Activated CD4-positive, CD25-positive, alpha-beta regulatory T cell treated with anti-CD3 and anti-CD28 coated beads, Interleukin-2, amount 50 U/mL, for 16 hours (primary cell): Measurements from ENCODE around the gene ELOVL7.
"Not testable (repeated sequence)": the region's sequence is repeated elsewhere in the genome, so short reads cannot be mapped to it uniquely, and the experiment has no call there.

Experiments
- DNase-seq: peaks from one replicate; pipeline ENCODE4 v3.0.0-alpha.2; 2020; ENCODE audit warnings: low read depth, low spot score

The ELOVL7 gene

DNA sequence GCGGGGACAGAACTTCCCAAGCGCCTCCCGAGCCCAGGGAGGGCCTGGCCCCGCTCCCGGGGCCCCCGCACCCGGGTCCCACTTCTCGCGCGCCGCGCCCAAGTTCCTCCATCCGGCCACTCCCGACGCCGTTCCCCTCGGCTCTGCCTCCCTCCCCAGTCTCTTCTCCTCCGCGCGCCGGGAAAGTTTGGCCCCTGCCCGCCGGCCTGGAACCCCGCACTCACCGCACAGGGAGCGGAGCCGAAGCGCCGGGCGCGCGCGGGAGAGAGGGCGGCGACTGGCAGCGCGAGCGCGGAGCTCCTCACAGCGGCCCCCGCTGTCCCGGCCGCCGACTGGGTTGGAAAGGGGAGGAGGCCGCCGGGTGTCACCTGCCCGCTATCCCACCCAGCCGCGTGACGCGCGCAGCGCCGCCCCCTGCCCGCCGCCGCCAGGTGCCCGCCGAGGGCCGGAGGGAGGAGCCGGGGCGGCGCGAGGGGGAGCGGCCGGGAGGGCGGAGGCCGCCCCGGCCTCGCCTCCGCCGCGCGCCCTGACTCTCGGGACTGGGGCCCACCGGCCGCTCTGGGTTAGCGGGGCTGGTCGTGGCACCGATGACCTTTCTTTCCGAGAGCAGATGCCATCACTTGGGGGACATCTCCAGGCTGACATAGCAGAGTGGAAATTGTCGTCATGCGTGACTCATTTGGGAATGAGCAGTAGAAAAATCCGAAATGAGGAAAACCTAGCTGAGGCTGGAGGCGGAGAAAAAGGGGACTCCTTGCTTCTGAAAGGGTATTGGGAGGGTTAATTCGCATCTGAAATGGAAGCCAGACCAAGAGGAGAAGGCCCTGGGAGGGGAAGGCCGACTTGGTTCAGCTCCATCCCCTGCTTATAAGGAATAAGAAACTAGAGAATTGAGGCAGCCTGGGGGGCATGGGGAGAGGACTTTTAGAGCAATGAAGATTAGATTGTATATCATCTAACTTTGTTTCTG is at the start of gene ELOVL7:
Gene ELOVL7 (minus strand): TSS at position 334 of the 970 bp plus-strand sequence. CDS start 56,872 bp downstream, outside the sequence.
- no peak for DNase-seq

DNA sequence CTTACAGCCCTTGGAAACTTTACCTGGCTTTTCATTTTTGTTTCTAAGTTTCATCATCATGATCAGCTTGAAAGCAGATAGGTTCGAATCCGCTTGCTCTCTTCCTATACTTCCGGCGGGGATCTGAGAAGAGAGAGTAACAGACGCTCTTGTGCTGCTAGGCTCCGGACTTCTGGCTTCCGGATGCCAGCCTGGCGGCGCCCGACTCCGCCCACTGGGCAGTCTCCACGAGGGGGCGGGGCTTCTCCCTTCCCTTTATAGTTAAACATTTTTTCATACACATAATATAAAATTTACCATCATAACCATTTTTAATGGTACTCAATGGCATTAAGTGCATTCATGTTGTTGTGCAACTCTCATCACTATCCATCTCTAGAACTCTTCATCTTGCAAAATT is 49.5 kb upstream of the ELOVL7 start:
- DNase-seq = no peak

DNA sequence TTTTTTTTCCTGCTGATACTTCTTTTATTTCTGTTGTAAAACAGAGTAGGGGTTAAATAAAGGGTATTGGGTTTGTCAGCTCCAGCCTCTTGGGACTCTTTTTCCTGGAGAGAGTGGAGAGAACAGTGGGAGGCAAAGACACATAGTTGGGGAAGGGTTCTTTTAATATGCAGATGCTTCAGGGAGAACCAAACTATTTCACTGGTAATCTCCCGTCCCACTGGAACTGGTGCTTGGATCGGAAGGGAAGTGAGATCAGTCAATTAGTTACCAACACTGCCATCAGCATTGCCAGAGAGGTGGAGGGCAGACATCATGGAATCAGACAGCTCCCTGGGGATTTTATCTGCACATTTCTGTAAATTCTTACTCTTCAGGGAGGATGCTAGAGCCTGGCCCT is 47.6 kb upstream of the ELOVL7 start:
- DNase-seq = no peak

DNA sequence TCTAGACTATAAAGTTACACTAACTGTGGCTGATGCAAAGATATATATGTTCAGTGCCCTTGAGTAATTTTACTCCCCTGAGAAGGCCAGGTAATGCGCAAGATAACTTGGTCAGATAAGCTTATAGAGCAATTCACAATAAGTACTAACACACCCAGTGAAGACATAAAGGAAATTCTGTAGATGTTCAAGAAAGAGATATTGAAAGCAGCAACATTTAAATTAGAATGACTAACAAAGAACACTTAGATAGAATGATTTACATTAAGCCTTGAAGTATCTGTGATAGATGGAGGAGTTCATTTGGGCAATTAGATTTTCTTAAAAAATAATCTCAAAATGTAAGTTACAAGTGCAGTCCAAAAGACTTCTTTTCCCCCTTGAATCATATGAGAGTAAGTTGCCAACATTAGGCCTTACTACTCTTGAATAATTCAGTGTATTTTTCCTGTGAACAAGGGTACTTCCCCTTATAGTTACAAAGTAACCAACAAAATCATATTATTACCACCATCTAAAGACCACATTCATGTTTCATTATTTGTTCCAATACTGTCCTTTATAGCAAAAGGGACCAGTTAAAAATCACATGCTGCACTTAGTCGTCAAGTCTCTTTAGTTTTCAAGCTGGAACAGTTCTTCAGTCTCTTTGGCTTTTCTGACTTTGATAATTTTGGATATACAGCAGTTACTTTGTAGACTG is 44.4 kb upstream of the ELOVL7 start:
- DNase-seq = no peak

DNA sequence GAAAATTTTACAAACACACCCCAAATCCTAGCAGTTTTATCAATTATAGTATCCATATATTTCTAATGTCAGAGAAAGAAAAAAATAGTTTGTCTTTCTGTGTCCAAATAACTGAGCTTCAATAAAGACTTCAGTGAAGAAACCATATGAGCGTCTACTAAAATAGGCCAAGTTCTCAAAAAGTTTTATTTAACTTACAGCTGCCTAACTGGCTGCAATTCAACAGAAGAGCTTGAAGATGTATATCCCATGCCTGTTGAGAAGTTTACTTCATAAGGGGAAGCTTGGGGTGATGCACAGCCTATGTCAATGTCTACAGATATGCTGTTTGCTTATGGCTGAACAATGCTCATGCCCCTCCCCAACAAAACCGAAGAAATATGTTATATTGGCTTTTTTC is 43.7 kb upstream of the ELOVL7 start:
- no peak for DNase-seq

DNA sequence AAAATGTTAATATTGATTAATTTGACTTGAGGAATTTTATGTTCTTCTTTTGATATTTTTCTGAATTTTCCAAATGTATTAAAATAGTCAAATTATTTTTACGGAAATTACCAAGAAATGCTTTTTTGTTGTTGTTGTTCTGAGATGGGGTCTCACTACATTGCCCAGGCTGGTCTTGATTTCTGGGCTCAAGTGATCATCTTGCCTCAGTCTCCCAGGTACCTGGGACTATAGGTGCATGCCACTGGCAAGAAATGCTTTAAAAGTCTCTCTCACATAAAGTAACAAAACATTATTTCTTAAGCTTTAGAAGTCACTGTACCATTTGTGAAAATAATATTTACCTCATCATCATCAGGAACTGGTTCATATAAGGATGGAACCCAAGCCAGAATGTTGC is 43.0 kb upstream of the ELOVL7 start:
- no peak for DNase-seq

DNA sequence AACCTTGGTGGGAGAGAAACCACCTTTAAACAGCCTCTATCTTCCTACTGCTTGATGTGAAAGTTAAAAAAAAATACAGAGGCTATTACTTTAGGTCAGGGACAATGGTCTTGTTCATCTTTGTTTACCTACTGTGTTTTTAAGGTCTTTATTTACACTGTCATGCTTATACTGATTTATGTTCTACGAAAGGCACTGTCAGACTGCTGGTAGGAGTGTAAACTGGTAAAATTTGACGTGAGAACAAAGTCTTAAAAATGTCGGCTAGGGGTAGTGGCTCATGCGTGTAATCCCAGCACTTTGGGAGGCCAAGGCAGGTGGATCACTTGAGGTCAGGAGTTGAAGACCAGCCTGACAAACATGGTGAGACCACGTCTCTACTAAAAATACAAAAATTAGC is 42.1 kb upstream of the ELOVL7 start:
- DNase-seq = no peak

DNA sequence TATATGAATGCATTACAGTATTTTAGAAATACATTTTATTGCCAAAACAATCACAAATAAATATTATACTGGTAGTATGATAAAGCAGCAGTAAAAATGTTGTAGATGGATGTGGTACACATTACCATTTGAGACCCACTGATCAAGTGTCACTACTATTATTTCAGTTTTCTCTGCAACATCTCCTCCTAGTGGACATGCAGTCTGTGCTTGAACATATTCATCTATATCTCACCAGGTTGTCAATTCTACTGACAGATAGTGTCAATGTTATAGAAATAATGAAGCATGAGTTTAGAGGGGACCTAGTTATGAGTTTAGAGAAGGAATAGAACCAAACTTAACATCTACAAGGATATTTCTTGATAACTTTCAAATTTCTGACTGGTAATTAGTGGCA is 39.2 kb upstream of the ELOVL7 start:
- no peak for DNase-seq

DNA sequence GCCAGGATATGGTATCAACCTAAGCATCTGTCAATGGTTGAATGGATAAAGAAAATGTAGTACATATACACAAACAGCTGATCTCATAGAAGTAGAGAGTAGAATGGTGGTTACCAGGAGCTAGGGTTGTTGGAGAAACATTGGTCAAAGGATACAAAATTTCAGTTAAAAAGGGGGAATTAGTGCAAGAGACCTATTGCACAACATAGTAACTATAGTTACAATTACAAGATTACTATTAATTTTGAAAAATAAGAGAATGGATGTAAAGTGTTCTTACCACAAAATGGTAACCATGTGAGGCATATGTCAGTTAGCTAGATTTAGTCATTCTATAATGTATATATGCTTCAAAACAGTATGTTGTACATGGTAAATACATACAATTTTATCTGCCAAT is 28.8 kb upstream of the ELOVL7 start:
- no peak for DNase-seq

DNA sequence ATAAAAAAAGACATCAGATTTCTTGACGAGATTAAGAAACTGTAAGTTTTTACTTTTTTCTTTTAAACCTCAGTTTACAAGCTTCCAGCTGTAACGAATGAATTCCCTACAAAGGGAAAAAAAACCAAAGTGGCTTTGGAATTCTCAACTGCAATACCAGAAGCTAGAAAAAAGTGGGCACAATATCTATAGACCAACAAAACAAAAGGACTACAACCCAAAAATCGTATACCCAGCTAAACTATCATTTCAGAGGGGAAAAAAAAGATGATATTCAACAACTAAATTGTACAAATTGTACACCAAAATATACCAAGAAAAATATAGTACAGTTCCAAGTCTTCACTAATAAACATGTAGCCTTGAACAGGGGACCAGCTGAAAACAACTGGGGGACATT is 26.8 kb upstream of the ELOVL7 start:
- no peak for DNase-seq

DNA sequence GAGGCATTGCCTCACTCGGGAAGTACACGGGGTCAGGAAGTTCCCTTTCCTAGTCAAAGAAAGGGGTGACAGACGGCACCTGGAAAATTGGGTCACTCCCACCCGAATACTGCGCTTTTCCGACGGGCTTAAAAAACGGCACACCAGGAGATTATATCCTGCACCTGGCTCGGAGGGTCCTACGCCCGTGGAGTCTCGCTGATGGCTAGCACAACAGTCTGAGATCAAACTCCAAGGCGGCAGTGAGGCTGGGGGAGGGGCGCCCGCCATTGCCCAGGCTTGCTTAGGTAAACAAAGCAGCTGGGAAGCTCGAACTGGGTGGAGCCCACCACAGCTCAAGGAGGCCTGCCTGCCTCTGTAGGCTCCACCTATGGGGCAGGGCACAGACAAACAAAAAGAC is 16.5 kb upstream of the ELOVL7 start:
- not testable (repeated sequence) for DNase-seq

DNA sequence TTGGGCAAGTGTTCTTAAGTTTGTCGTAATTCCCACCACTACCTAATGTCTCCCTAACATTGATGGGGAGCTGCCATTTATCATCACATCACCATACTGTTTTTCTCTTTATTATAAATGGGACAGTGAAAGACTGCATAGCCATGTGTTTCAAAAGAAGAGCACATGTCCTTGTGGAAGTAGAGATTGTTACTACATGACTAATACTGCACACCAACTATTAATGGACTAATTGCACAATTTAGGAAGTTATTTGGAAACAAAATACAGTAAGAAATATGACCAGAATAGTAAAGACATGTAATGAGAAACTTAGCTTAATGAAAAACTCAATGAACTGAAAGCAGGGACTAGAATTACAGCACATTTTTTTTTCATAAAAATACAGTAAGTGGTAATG is 12.0 kb upstream of the ELOVL7 start:
- DNase-seq = no peak

DNA sequence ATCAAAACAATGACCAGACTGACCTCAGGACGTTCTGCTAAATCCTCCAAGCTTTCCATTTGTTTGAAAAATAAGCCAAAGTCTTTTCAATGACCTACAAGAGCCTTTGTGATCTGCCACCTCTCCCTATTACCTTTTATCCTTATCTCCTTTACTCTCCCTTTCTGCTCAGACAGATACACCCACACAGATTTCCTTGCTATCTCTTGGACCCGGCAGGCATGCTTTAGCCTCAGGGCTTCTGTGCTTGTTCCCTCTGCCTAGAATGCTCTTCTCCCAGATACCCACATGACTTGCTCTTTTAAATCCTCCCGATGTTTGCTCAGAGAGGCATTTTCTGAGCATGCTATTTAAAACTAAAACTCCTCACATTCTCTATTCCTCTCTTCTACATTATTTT is 8.9 kb upstream of the ELOVL7 start:
- DNase-seq = no peak

DNA sequence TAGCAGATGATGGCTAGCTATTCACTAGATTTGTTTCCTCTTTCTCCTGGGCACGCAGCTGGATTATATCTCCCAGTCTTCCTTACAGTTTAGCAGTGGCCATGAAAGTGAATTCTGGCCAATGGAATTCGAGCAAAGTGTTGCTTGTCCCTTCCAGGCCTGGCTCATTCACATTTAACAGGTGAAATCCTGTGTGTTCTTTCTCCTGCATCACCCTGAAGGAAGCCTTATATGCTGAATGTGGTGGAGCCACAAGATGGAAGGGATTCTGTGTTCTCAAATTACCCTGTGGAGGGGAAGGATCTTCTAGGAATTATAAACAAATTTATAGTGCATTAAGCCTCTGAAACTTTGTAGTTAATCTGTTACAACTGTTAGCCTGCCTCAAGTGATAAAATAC is 8.2 kb upstream of the ELOVL7 start:
- no peak for DNase-seq

DNA sequence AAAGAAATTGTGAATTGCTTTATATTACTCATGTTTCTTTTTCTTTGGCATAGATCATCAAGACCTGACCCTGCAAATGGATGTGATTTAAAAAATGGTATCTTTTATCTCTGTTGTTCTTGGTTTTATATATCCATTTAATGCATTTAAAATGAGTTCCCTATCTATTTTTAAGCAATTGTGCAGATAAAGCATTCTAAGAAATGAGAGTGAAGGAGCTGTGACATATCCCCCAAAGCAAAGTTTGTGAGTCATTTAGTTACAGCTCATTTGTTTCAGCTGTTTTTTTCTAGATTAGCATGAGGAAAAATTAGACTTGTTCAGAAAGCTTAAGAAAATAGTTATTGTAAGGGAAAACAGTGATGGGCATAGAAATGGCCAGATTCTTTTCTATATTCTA is 7.6 kb upstream of the ELOVL7 start:
- no peak for DNase-seq

DNA sequence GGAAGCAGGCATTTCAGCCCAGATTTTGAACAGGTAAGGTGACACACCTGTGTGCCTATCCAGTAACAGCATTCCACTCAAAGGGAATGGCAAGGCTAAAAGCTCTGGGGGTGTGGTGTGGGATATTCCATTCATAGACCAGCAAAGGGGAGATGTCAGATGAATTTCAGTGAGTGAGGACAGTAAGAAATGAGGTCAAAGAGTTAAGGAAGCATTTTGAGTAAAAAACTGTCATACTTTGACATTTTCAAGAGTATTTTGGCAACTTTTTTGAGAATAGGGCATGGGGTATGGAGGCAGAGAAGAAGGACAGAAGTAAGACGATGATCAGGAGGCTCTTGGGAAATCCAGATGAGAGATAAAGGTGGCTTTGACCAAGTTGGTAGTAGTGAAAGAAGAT is 2.2 kb upstream of the ELOVL7 start:
- DNase-seq = no peak

DNA sequence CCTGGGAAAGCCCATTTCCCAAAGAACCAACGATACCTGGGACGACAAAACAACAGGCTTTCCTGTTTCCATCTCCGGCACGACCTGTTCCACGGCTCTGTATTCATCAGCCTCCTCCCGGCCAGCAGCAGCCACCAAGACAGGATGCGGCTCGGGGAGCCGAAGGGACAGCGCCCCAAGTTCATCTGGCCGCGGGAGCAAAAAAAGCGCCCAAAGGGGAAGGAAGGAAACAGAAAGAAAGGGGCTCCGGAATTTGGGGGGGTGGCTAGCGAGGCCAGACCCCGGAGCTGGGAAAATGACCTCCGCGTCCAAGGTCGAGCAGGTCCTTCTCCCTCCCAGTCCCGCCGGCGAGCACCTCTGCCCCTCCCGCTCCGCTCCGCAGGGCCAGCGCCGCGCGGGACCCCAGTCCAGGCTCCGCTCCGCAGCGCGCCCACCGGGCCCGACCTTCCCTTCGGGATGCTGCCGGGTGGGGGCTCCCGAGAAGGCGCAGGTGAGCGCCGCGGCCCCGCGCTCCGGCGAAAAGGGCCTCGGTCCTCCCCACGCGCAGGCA is 608 bp downstream of the ELOVL7 start:
- no peak for DNase-seq

DNA sequence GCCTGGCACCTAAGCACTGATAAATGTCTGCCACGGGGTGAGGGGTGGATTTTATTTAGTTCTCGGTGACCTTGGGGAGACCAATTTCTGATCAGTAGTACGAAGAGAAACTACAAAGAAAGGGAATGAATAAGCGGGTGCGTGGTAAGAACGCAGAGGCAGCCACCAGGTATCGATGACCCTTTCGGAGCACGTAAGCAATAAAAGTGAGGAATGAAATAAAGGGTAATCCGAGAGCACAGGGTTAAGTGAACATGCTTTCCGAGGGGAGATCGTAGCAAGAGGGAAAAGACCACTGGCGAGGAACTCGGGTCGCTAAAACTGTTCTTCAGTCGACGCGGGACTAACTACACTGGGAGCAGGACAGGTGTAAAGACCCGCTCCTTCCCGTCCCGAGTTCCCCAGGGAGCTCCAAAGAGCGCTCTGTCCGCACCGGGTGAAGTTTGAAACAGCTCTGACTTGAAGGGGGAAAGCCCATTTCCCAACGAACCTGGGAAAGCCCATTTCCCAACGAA is 1.1 kb downstream of the ELOVL7 start:
- DNase-seq = no peak

DNA sequence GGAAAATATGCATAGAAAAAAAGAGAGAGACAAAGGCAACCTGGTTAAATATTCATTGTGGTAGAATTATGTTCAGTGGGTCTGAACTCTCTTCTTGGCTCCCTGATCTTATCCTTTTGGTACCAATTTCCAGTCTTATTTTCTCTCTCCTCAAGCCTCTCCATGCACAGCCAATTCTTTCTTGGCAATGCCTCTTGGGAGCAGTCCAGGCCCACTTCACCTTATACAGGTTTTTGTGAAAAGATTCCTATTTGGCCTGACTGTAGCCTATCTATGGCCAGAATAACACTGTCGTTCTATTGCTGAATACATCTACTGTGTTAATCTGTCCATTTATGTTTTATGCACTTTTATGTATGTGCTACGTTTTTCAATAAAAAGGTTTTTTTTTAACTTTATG is 2.7 kb downstream of the ELOVL7 start:
- no peak for DNase-seq

DNA sequence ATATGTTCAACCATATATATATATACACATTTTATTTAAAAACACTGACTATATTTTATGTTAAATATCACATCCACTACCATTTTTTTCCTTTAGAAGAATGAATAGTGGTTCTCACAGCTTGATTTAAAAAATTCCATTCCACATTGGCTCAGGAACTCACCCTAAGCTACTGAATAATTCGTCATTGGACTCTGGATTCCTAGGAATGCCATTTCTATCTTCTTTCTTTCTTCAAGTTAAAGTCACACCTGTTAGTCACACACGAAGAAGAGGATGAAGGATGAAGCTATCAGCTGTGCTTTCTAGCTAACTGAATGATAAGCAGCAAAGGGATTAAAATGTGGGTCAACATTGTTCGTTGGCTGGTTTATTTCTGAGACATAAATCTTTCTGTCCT is 7.9 kb downstream of the ELOVL7 start:
- no peak for DNase-seq

DNA sequence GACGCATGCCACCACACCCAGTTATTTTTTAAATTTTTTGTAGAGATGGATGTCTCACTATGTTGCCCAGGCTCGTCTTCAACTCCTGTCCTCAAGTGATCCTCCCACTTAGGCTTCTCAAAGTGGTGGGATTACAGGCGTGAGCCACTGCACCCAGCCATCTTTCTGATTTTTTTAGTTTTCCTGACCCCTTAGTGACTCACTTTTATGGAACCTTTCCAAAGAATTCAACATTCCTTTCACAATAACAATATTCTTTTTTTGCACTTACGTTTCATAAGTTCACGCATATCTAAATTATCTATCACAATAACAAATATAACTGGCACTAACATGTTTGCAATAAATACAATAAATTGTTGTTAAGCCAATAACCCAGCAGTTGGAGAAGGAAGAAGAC is 8.5 kb downstream of the ELOVL7 start:
- no peak for DNase-seq

DNA sequence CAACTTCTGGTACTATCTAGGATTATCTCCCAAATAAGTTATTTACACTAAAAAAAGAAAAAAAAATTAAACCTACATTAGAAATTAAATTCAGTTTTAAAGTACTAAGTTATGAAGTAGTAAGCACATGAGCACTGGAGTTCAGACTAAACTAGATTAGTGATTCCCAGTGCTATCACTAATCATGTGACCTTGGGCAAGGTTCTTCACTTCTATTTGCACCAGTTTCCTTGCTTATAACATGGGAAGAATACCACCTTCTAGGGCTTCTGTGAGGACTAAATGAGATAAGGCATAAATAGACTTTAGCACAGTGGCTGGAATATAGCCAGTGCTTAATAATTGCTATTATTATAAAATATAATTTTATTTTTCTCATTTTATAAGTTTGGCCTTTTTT is 10.5 kb downstream of the ELOVL7 start:
- no peak for DNase-seq
